Lower leg skin (tissue), 4 donors: Measurements from ENCODE around the gene CYP39A1. TPM values are rescaled to one million over a fixed set of nuclear protein-coding genes. Genes with fewer than 3 reads are reported as not detected.

Experiments used
- DNase-seq, 2 donors: peaks; one replicate each; pipeline ENCODE4 v3.0.0-alpha.2; 2019; ENCODE audit warnings: low spot score in 2 of 2
- H3K4me3 ChIP-seq: fragments of 200-600 bp; sonication (generic); 2 replicates; pipeline ENCODE4 v1.5.1; 2017; ENCODE audit warnings: mild to moderate bottlenecking, low read depth; ENCODE audit not compliant: poor library complexity, severe bottlenecking
- POLR2A ChIP-seq, 2 donors: fragments of 450-650 bp; IDR thresholded peaks; one replicate each; pipeline ENCODE4 v1.6.1; 2016 to 2017; ENCODE audit warnings: antibody characterized with exemption in 2 of 2, mild to moderate bottlenecking in 1 of 2, moderate library complexity in 1 of 2
- WGBS, 2 donors: methylation state at CpG; one replicate each; pipeline ENCODE4 v1.1.5; 2018; 5-methylcytosine and 5-hydroxymethylcytosine counted together
- intact Hi-C: fragments of 100-400 bp; cut with DNase I; formaldehyde crosslinking; loops from one replicate; pipeline ENCODE4 v1.15.0; 2023; ENCODE audit warnings: low total_unique reads
- total RNA-seq, 4 donors: library from RNA; depleted of rRNA; stranded (reverse); fragments of >200 nt; gene quantifications; one replicate each; pipeline ENCODE4 v1.1.0, GENCODE V29; 2016
- TF ChIP-seq, protein P1 (sequence below), 3 donors: fragments of 450-650 bp; IDR thresholded peaks; one replicate each; pipeline ENCODE4 v1.5.1; 2016; ENCODE audit warnings: antibody characterized with exemption in 3 of 3, mild to moderate bottlenecking in 3 of 3, moderate library complexity in 2 of 3

CYP39A1 gene
- total RNA-seq, 4 donors from 2014 or later: 22.6 to 38.2 (median 34.3) TPM

DNA sequence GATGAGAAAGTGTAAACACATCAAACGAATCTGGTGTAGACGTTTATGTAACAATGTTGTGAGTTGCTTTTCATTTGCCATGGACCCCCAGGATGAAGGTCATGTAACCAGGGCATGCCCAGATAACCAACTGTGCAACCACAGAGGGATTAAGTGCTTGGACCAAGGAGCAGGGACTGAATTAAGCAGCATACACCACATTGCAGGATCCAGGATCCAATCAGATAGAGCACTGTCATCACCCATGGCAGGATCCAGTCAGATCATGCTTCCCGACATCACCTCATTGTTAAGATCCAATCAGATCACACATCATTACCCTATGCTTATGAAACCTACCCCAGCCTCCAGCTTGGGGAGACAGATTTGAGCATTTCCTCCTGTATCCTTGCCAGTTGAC lies 87.1 kb downstream of the CYP39A1 start:
- no peak overlapping the region for H3K4me3 ChIP-seq
- no peak for DNase-seq
- intact Hi-C loops: no loop called here
- WGBS, 2 donors: 88 to 90% methylated on average over 3 of the region's 3 CpGs
- TF ChIP-seq POLR2A (IDR thresholded peaks at IDR 0.05): no peak
- TF ChIP-seq, protein P1, sequence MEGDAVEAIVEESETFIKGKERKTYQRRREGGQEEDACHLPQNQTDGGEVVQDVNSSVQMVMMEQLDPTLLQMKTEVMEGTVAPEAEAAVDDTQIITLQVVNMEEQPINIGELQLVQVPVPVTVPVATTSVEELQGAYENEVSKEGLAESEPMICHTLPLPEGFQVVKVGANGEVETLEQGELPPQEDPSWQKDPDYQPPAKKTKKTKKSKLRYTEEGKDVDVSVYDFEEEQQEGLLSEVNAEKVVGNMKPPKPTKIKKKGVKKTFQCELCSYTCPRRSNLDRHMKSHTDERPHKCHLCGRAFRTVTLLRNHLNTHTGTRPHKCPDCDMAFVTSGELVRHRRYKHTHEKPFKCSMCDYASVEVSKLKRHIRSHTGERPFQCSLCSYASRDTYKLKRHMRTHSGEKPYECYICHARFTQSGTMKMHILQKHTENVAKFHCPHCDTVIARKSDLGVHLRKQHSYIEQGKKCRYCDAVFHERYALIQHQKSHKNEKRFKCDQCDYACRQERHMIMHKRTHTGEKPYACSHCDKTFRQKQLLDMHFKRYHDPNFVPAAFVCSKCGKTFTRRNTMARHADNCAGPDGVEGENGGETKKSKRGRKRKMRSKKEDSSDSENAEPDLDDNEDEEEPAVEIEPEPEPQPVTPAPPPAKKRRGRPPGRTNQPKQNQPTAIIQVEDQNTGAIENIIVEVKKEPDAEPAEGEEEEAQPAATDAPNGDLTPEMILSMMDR (IDR thresholded peaks at IDR 0.05): no peak

DNA sequence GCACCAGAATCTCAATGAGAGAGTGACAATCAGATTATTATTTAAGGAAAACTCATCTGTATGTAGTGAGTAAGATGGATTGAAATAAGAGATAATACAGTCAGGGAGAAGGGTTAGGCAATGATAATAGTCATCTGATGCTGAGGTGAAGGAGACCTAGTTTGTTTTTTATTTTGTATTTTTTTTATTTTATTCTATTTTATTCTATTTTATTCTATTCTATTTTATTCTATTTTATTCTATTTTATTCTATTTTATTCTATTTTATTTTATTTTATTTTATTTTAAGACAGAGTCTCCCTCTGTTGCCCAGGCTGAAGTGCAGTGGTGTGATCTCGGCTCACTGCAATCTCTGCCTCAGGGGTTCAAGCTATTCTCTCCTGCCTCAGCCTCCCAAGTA lies 88.7 kb downstream of the CYP39A1 start:
- no peak overlapping the region for H3K4me3 ChIP-seq
- intact Hi-C loops: no loop called here
- no peak for TF ChIP-seq POLR2A (IDR thresholded peaks at IDR 0.05)
- TF ChIP-seq, protein P1 (IDR thresholded peaks at IDR 0.05): no peak
- WGBS, 2 donors: 100% methylated on average over 1 of the region's 1 CpG
- DNase-seq: no peak

DNA sequence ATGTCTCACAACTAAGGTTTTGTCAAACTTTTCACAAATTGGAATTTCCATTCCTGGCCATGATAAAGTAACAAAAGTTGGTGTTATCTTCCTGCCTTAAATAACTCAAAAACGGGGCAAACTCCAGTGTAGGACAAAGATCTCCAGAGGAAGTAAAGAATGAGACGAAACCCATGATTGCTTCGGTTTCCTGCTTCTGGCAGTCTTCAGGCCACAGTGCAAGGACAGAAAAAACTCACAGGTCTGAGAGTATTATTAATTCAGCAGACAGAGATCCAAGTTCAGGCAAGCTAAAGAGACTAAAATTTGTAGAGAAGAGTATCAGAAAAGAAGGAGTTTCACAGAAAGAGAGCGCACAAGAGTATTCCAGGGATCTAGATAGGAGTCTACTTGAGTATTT lies 96.6 kb downstream of the CYP39A1 start:
- WGBS, 2 donors: 67 to 74% methylated on average over 4 of the region's 4 CpGs
- TF ChIP-seq POLR2A (IDR thresholded peaks at IDR 0.05): no peak
- TF ChIP-seq, protein P1 (IDR thresholded peaks at IDR 0.05): no peak
- DNase-seq: no peak
- intact Hi-C loops: no loop called here
- H3K4me3 ChIP-seq: no peak overlapping the region

DNA sequence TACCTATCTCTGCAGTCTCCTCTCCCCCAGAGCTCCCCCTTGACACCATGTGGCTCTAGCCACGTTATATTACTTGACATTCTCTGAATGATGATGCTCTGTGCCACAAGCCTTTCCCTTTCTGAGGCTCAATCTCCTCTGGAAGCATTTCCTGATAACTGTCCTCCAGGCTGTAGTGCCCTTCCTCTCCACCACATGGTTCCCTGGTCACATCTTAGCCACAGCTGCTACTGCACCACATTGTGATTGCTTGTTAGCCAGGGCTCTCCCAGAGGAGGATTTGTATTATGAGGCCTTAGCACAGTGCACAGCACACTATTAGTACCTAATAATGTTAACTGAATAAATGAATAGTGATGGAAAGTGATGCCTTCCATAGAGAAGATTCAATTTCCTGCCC lies 97.5 kb downstream of the CYP39A1 start:
- H3K4me3 ChIP-seq: no peak overlapping the region
- intact Hi-C loops: no loop called here
- TF ChIP-seq, protein P1 (IDR thresholded peaks at IDR 0.05): no peak
- TF ChIP-seq POLR2A (IDR thresholded peaks at IDR 0.05): no peak
- no peak for DNase-seq
- WGBS, 2 donors: 48 to 64% methylated on average over 1 of the region's 1 CpG

DNA sequence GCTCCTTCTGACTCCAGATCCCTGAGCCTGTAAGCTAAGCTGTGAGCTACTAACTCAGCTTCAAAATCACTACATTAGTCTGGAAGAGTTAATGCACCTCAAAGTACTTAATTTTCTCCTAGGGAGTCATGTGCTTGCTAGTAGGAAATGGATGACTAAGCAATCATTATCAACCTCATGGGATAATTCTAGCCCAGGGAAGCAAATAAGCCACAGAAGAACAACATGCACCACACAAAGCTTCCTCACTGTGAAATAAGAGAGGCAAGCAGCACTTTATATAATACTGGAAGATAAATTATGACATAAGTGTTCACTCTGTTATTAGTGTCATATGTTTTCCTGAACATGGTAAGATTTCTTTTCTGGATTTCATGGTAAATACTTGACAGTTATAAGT lies 103.5 kb downstream of the CYP39A1 start:
- no peak for DNase-seq
- intact Hi-C loops: no loop called here
- TF ChIP-seq, protein P1 (IDR thresholded peaks at IDR 0.05): no peak
- no peak for TF ChIP-seq POLR2A (IDR thresholded peaks at IDR 0.05)

DNA sequence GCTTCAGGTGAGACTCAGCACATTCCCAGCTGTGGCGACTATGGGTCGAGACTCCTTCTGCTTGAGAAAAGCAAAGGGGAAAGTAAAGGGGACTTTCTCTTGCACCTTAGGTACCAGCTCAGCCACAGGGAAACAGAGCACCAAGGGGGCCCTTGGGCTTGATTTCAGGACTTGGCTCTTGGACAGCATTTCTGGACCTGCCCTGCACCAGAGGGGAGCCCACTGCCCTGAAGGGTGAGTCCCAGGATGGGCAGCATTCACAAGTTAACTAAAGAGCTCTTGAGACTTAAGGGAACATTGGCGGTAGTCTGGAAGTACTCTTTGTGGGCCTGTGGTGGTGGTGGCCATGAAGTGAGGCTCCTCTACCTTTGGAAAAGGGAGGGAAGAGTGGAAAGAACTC lies 111.1 kb downstream of the CYP39A1 start:
- intact Hi-C loops: no loop called here
- DNase-seq: no peak
- WGBS, 2 donors: 92 to 98% methylated on average over 3 of the region's 3 CpGs
- TF ChIP-seq, protein P1 (IDR thresholded peaks at IDR 0.05): no peak
- TF ChIP-seq POLR2A (IDR thresholded peaks at IDR 0.05): no peak
- H3K4me3 ChIP-seq: no peak overlapping the region

More for the DNA sequence above, 103.5 kb downstream of the CYP39A1 start:
- H3K4me3 ChIP-seq: no peak overlapping the region
